ENCODE results near the gene ECT2. TPM values are rescaled to one million over a fixed set of nuclear protein-coding genes. Genes with fewer than 3 reads are reported as not detected.
A peak's percentile ranks its signal among the peaks of the same experiment; 100 is the strongest.
"Not testable (repeated sequence)": the region's sequence is repeated elsewhere in the genome, so short reads cannot be mapped to it uniquely, and the experiment has no call there.

Gene ECT2, protein sequence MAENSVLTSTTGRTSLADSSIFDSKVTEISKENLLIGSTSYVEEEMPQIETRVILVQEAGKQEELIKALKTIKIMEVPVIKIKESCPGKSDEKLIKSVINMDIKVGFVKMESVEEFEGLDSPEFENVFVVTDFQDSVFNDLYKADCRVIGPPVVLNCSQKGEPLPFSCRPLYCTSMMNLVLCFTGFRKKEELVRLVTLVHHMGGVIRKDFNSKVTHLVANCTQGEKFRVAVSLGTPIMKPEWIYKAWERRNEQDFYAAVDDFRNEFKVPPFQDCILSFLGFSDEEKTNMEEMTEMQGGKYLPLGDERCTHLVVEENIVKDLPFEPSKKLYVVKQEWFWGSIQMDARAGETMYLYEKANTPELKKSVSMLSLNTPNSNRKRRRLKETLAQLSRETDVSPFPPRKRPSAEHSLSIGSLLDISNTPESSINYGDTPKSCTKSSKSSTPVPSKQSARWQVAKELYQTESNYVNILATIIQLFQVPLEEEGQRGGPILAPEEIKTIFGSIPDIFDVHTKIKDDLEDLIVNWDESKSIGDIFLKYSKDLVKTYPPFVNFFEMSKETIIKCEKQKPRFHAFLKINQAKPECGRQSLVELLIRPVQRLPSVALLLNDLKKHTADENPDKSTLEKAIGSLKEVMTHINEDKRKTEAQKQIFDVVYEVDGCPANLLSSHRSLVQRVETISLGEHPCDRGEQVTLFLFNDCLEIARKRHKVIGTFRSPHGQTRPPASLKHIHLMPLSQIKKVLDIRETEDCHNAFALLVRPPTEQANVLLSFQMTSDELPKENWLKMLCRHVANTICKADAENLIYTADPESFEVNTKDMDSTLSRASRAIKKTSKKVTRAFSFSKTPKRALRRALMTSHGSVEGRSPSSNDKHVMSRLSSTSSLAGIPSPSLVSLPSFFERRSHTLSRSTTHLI
- 16.1 TPM for total RNA-seq (ENCODE audit: insufficient read depth, low replicate concordance)

DNA sequence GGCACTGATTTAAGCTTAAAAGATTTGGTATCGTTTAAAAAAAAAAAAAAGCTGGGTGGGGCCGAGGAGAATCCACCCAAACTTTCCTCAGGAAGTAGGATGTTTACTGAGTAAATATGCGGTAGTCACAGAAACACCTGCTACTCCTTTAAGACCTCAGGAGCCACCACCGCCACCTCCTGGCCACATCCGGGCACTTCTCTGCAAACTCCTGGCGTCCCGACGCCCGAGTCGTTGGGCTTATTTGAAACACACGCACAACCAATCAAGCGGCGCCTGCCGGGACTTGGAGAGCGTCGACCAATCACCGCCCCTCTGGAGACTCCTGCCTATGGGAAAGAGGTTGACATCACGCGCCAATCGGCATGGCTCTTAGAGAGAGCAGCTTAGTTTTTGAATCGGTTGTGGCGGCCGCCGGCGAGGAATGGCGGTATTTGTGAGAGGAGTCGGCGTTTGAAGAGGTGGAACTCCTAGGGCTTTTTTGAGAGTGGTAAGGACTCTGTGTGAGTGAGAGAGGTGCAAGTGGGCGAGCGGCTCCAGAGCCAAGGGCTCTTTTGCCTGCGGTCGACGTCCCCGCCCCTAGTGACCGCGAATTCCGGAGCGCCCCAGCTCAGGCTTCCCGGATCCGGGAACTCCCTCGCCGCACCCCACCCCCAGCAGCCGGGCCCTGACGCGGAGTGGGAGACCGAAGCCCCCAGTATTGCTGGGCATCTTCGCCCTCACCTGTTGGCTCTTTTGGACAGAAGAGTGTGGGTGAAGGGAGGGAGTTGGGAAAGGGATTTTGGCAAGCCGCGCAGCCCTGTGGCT lies at the start of gene ECT2:
TSS of gene ECT2 (plus strand) at position 359 of the 807 bp plus-strand sequence. CDS start 3,805 bp downstream, outside the sequence.
- peak; percentile 100 for DNase-seq (ENCODE audit: low spot score)

GRCh38 chr3:172700936-172701455 lies 49.5 kb upstream of the ECT2 start:
- no peak for DNase-seq (ENCODE audit: low spot score)

- DNase-seq (ENCODE audit: low spot score), result no peak
Measured at GRCh38 chr3:172701751-172702150, 48.8 kb upstream of the ECT2 start.

DNA sequence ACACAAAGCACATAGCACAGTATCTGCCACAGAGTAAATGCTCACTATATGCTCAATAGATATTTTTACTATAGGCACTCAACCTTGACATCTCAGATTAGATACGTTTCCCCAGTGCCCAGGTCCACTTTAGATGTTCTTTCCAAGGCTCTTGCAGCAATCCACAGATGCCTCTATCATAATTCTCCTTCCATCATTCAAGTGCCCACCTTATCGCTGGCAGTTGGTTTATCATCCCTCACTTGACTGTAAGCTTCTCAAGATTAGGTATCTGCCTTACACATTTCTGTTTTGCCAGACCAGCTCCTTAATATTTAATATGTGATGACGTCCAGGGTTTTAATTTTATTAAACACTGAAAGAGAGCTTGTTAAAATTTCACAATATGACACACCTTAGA lies 48.3 kb upstream of the ECT2 start:
- no peak for DNase-seq (ENCODE audit: low spot score)

DNA sequence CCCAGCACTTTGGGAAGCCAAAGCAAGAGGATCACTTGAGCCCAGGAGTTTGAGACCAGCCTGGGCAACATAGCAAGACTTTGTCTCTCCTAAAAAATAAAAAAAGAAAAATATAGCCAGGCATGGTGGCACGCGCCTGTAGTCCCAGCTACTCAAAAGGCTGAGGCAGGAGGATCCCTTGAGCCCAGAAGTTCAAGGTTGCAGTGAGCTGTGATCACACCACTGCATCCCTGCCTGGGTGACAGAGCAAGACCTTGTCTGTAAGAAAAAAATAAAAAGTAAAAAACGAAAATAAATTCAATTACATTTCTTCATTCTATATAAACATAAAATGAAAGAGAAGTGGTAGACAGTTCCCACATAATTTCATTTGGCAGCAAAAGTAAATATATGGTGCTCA lies 47.8 kb upstream of the ECT2 start:
- not testable (repeated sequence) for DNase-seq (ENCODE audit: low spot score)

DNA sequence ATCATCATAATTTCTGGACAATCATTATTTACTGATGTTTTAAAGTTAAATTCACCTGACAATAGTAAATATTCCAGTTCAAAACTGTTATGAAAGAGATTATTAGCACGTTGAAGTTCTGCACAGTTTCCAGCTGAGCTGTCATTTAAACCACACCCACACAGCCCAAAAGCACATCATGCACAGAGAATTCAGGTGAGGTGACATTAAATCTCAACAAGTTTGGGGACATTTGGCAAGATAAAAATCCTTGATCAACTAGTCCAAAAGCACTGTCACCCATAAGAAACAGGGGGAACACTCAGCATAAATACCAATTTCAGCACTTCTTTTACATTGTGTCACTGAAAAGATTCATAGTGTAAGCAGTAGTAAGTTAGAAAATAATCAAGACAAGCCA lies 46.5 kb upstream of the ECT2 start:
- DNase-seq (ENCODE audit: low spot score), result no peak

GRCh38 chr3:172705170-172705569 lies 45.4 kb upstream of the ECT2 start:
- no peak for DNase-seq (ENCODE audit: low spot score)

DNA sequence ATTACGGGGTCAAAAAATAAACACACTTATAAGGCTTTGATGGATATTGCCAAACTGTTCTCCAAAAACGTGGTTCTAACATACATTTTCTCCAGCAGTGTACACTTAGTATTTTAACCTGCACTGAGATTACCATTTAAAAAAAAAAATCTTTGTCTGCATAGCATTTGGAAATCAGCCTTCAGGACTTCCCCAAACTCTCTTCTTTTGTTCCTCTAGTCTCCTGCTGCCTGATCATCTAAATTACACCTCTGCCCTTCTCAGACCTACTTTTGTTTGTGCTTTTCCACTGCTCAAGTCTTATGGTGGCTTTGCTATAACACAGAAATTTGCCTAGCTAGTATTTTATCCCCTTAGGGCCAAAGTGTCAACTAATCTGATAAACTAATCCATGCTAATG lies 43.5 kb upstream of the ECT2 start:
- no peak for DNase-seq (ENCODE audit: low spot score)

DNA sequence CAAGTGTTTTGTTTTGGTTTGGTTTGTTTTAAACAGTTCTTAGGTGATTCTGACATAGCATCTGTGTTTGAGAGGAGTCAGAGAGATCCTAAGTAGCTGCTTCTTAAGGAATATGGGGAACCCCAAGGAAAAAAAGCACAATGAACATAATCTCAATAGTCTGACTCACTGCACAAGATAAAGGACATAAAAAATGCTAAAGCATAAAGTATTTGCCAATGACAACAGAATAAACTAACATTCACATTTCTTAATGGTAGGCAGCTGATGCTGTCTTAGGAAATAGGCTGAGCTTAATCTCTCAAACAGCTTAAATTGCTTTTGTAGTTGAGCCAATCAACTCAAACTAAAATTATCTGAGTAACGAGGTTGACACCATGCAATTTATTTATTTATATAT lies 42.6 kb upstream of the ECT2 start:
- no peak for DNase-seq (ENCODE audit: low spot score)

DNA sequence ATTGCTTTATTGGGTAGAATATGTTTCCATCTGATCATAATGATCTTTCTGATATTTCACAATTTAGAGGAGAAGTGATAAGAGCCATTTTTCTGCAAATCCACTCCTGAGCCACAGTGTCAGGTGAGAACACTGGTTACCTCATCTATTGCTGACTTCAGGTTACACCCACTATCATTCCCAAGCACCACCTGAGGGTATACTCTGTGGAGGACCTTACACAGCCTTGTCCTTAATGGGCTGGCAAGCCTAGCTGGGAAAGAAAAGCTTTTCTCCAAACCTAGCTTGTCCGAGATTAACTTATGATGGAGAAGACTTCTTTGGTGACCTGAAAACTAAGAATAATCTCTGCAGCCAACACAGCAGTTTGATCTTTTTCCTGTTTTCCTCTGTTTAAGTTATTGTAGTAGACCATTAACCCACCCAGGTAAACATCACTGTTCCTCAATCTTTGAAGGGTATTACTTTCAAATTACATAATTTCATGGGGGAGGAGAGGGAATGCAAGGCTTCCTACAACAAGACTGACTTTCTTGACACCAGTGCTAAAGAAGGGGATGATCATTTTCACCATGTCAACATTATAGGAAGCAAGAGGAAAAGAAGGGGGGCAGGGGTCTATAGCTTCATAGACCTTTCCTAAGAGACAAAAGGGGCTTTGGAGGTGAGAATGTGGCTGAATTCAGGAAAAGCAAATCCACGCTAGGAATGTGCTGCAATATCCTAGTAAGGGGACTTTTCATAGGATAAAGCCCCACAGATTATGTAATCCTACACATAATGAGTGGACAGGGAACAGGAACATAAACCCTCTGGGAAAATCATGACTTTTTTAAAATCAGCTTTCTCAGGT lies 41.4 kb upstream of the ECT2 start:
- no peak for DNase-seq (ENCODE audit: low spot score)

- DNase-seq (ENCODE audit: low spot score), result peak; percentile 40
Measured at GRCh38 chr3:172709774-172710663, 40.5 kb upstream of the ECT2 start.

- peak; percentile 94 for DNase-seq (ENCODE audit: low spot score)
Measured at GRCh38 chr3:172710664-172711453, 39.7 kb upstream of the ECT2 start, which contains the start of gene NCEH1. NCEH1 (minus strand) TSS chr3:172711067; CDS start chr3:172710984, 83 bp downstream.

GRCh38 chr3:172711454-172711795 lies 39.1 kb upstream of the ECT2 start:
- DNase-seq (ENCODE audit: low spot score), result no peak

DNA sequence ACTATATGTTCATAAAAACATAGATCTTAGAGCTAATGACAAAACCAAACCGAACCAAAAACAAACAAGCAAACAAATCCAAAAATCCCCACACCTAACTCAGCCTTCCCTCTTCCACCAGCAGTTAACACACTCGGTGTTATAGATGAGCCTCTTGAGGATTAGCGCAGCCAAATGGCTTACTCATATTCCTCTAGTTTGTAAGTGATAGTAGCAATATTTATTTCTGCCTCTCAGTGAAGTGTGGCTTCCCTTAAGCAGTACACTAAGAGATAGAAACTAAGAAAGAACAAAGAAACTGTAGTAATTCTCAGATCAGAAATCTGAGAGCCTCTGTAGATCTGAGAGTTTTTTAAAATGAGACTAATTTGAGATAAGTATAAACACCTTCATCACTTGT lies 37.2 kb upstream of the ECT2 start:
- DNase-seq (ENCODE audit: low spot score), result no peak

GRCh38 chr3:172716476-172716875 lies 34.0 kb upstream of the ECT2 start:
- peak; percentile 50 for DNase-seq (ENCODE audit: low spot score)

DNA sequence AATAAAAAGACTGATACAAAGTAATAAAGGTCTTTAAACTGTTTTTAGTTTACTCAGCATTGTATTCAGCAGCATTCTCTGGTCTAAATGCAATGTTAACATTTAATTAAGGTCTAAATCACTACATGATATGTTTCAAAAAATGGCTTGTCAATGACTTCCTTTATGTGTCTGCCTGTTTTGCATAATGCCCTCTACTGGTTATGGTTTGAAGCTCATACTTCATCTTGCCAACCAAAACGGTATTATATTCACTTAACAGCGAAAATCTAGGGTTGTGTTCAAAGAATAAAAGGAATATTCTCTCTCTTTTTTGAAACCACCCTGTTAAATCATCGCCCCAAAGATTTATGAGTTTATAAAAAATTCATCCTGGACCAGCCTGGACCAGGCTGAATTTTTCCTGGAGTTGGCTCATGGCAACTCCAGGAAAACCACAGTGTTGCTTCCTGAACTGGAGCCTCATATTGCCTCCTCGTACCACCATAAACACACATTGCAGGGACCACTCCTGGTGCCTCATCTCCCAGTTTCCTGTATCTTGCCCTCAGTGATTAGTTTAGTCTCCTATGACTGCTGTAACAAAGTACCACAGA lies 32.9 kb upstream of the ECT2 start:
- no peak for DNase-seq (ENCODE audit: low spot score)

DNA sequence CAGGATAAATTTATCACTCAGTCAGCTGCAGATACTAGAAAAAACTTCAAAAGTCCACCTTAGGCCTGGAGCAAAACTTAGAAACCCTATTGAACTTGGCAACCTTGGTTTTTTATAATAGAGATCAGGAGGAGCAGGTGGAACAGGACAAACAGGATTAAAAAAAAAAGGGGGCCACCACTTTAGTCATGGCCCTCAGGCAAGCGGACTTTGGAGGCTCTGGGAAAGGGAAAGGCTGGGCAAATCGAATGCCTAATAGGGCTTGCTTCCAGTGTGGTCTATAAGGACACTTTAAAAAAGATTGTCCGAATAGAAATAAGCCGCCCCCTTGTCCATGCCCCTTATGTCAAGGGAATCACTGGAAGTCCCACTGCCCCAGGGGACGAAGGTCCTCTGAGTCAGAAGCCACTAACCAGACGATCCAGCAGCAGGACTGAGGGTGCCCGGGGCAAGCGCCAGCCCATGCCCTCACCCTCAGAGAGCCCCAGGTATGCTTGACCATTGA lies 27.9 kb upstream of the ECT2 start:
- DNase-seq (ENCODE audit: low spot score), result not testable (repeated sequence)

GRCh38 chr3:172726380-172726779 lies 24.1 kb upstream of the ECT2 start:
- no peak for DNase-seq (ENCODE audit: low spot score)
